ENCODE data around the gene TEX48. TPM values are rescaled to one million over a fixed set of nuclear protein-coding genes. Genes with fewer than 3 reads are reported as not detected.

The TEX48 gene
- total RNA-seq, 1 donor from 2014 or later: not detected

- Histone ChIP-seq H3K4me3 (ENCODE audit: low read depth, low read length) (no peak overlapping the region), H3K27me3 (ENCODE audit: control insufficient read depth, insufficient read depth, low read length) (no peaks in the 10 kb centered on the region)
- no peak for TF ChIP-seq CTCF (IDR thresholded peaks at IDR 0.05; ENCODE audit: insufficient read depth, low read length, severe bottlenecking)
These were observed 3.2 kb downstream of the TEX48 start for GRCh38 chr9:114678795-114679194.

GRCh38 chr9:114678130-114678529, 3.9 kb downstream of the TEX48 start:
- Histone ChIP-seq H3K36me3 (ENCODE audit: control insufficient read depth, insufficient read depth, low read length) (no peaks in the 10 kb centered on the region), H3K27me3 (ENCODE audit: control insufficient read depth, insufficient read depth, low read length) (no peaks in the 10 kb centered on the region), H3K4me3 (ENCODE audit: low read depth, low read length) (no peak overlapping the region)
- no peak for TF ChIP-seq CTCF (IDR thresholded peaks at IDR 0.05; ENCODE audit: insufficient read depth, low read length, severe bottlenecking)
- DNase-seq (ENCODE audit: low read depth) (no peak), FAIRE-seq (no peak)

More at GRCh38 chr9:114678795-114679194, 3.2 kb downstream of the TEX48 start:
- DNase-seq (ENCODE audit: low read depth): no peak
- no peak for FAIRE-seq
- H3K36me3 ChIP-seq (ENCODE audit: control insufficient read depth, insufficient read depth, low read length): no peaks in the 10 kb centered on the region

DNA sequence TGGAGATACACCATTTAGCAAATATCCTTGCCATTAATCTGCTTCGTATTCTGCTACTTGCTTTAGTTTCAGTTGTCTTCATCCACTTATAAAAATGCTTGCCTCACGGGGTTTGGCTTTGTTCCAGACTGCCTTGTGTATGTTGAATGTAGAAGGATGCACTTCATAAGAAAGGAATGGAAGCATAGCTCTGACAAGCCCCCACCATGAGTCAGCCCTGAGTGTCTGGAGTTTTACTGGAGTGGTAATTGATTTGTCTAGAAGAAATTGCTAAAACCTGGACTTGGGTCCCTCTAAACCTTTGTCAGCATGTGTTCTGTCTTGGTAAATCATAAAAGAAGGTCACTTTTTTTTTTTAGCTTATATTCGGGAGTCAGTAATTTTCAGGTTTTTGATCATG, 4.6 kb downstream of the TEX48 start:
- no peak overlapping the region for H3K4me3 ChIP-seq (ENCODE audit: low read depth, low read length)

GRCh38 chr9:114676901-114677300, 5.1 kb downstream of the TEX48 start:
- no peaks in the 10 kb centered on the region for H3K27me3 ChIP-seq (ENCODE audit: control insufficient read depth, insufficient read depth, low read length)

More for the DNA sequence above, 4.6 kb downstream of the TEX48 start:
- no peaks in the 10 kb centered on the region for H3K36me3 ChIP-seq (ENCODE audit: control insufficient read depth, insufficient read depth, low read length)
- DNase-seq (ENCODE audit: low read depth) (peak; percentile 99), FAIRE-seq (no peak)
- no peak for TF ChIP-seq CTCF (IDR thresholded peaks at IDR 0.05; ENCODE audit: insufficient read depth, low read length, severe bottlenecking)
- no peaks in the 10 kb centered on the region for H3K27me3 ChIP-seq (ENCODE audit: control insufficient read depth, insufficient read depth, low read length)

GRCh38 chr9:114674798-114675540, 7.0 kb downstream of the TEX48 start:
- Histone ChIP-seq H3K36me3 (ENCODE audit: control insufficient read depth, insufficient read depth, low read length) (no peaks in the 10 kb centered on the region), H3K4me3 (ENCODE audit: low read depth, low read length) (no peak overlapping the region), H3K27me3 (ENCODE audit: control insufficient read depth, insufficient read depth, low read length) (no peaks in the 10 kb centered on the region)
- TF ChIP-seq CTCF (IDR thresholded peaks at IDR 0.05; ENCODE audit: insufficient read depth, low read length, severe bottlenecking): no peak
- no peak for FAIRE-seq
- no peak for DNase-seq (ENCODE audit: low read depth)

More at GRCh38 chr9:114676901-114677300, 5.1 kb downstream of the TEX48 start:
- Histone ChIP-seq H3K4me3 (ENCODE audit: low read depth, low read length) (no peak overlapping the region), H3K36me3 (ENCODE audit: control insufficient read depth, insufficient read depth, low read length) (no peaks in the 10 kb centered on the region)
- FAIRE-seq (no peak), DNase-seq (ENCODE audit: low read depth) (no peak)
- no peak for TF ChIP-seq CTCF (IDR thresholded peaks at IDR 0.05; ENCODE audit: insufficient read depth, low read length, severe bottlenecking)
